GM12878 (cell line): ENCODE measurements around the gene DDX56. TPM values are rescaled to one million over a fixed set of nuclear protein-coding genes. Genes with fewer than 3 reads are reported as not detected.

Experiments used
- ASH2L ChIP-seq: fragments of 300-600, 200-600 bp; sonication (generic); IDR thresholded peaks from 2 replicates; pipeline ENCODE4 v1.6.1; 2017; ENCODE audit warnings: low read depth, mild to moderate bottlenecking, borderline replicate concordance
- ATF7 ChIP-seq: fragments of 450-650 bp; IDR thresholded peaks from 2 replicates; pipeline ENCODE4 v1.6.1; 2016; ENCODE audit warnings: low read depth, mild to moderate bottlenecking
- ESRRA ChIP-seq: IDR thresholded peaks from 2 replicates; pipeline ENCODE4 v1.6.1; 2012; ENCODE audit warnings: mild to moderate bottlenecking, low read length, improper control_type of control experiment
- EZH2 ChIP-seq: IDR thresholded peaks from 2 replicates; pipeline ENCODE4 v1.6.1; 2012; ENCODE audit warnings: low read depth, mild to moderate bottlenecking, control low read depth, inconsistent platforms, low read length, borderline replicate concordance; ENCODE audit not compliant: control insufficient read depth
- GABPA ChIP-seq: IDR thresholded peaks from 2 replicates; pipeline ENCODE4 v1.6.1; 2014; ENCODE audit warnings: antibody characterized with exemption, low read depth, mild to moderate bottlenecking, inconsistent platforms
- HCFC1 ChIP-seq: fragments of 150-350 bp; IDR thresholded peaks from 2 replicates; pipeline ENCODE4 v1.6.1; 2014; ENCODE audit warnings: low read length
- MTA3 ChIP-seq: IDR thresholded peaks from 2 replicates; pipeline ENCODE4 v1.6.1; 2012; ENCODE audit warnings: low read length, inconsistent platforms, borderline replicate concordance
- MYC ChIP-seq: IDR thresholded peaks from 2 replicates; pipeline ENCODE4 v1.6.1; 2011; ENCODE audit warnings: mild to moderate bottlenecking, low read length, moderate library complexity, inconsistent platforms; ENCODE audit not compliant: insufficient read depth, insufficient replicate concordance, insufficient read length, severe bottlenecking
- RUNX3 ChIP-seq: IDR thresholded peaks from 2 replicates; pipeline ENCODE4 v1.6.1; 2012; ENCODE audit warnings: low read length, inconsistent platforms
- SP1 ChIP-seq: IDR thresholded peaks from one replicate; pipeline ENCODE4 v1.6.1; 2011; ENCODE audit warnings: low read depth, low read length
- TCF3 ChIP-seq: IDR thresholded peaks from 2 replicates; pipeline ENCODE4 v1.6.1; 2012; ENCODE audit warnings: low read depth, mild to moderate bottlenecking, low read length, borderline replicate concordance; ENCODE audit not compliant: insufficient read depth
- polyA plus RNA-seq, 11 experiments: library from polyadenylated mRNA; depleted of rRNA in 4 of 11; unstranded in 6 of 11; stranded (reverse) in 5 of 11; fragments of >200 nt; fragmentation: Nextera tagmentation in 4 of 11; fragmentation: Illumina TruSeq in 1 of 11; extraction: Ambion mirVana in 4 of 11; extraction: Trizol in 1 of 11; gene quantifications; 1 replicate in 1 of 11; 2 replicates in 10 of 11; pipeline versions ENCODE4 v1.2.1 to v1.2.3, GENCODE V29; 2011 to 2016; ENCODE audit warnings: inconsistent platforms in 2 of 11, missing spikeins in 2 of 11, low read depth in 1 of 11
- total RNA-seq, 4 experiments: library from RNA; depleted of rRNA in 3 of 4; stranded (reverse); fragments of >200 nt in 3 of 4; fragmentation: Illumina TruSeq in 1 of 4; extraction: Trizol in 1 of 4; gene quantifications; 2 replicates each; pipeline versions ENCODE4 v1.2.1 to v1.2.3, GENCODE V29; 2013 to 2021
- TF ChIP-seq, protein P1 (sequence below): IDR thresholded peaks from 2 replicates; pipeline ENCODE4 v1.6.1; 2011; ENCODE audit warnings: low read depth, mild to moderate bottlenecking, low read length, moderate library complexity, borderline replicate concordance; ENCODE audit errors: extremely low read depth
- TF ChIP-seq, protein P2 (sequence below): fragments of 150-350 bp; IDR thresholded peaks from 2 replicates; pipeline ENCODE4 v1.6.1; 2016; ENCODE audit warnings: low read depth, low read length
- TF ChIP-seq, protein P3 (sequence below): fragments of 150-350 bp; IDR thresholded peaks from 2 replicates; pipeline ENCODE4 v1.6.1; 2014; ENCODE audit warnings: mild to moderate bottlenecking, low read depth, low read length
- TF ChIP-seq, protein P4 (sequence below): IDR thresholded peaks from 2 replicates; pipeline ENCODE4 v1.6.1; 2011; ENCODE audit warnings: low read depth, low read length, improper control_type of control experiment, borderline replicate concordance
- TF ChIP-seq, protein P5 (sequence below): IDR thresholded peaks from 2 replicates; pipeline ENCODE4 v1.6.1; 2012; ENCODE audit warnings: low read depth, low read length, improper control_type of control experiment
- TF ChIP-seq, protein P6 (sequence below): fragments of 450-650 bp; IDR thresholded peaks from 2 replicates; pipeline ENCODE4 v1.6.1; 2017; ENCODE audit warnings: mild to moderate bottlenecking, moderate library complexity

The DDX56 gene
- total and polyA plus RNA-seq, 10 of the 15 experiments (the other 5 are each of a cell fraction or from before 2014, with no cell fraction given), result 19.8 to 136 (median 81.3) TPM

DNA sequence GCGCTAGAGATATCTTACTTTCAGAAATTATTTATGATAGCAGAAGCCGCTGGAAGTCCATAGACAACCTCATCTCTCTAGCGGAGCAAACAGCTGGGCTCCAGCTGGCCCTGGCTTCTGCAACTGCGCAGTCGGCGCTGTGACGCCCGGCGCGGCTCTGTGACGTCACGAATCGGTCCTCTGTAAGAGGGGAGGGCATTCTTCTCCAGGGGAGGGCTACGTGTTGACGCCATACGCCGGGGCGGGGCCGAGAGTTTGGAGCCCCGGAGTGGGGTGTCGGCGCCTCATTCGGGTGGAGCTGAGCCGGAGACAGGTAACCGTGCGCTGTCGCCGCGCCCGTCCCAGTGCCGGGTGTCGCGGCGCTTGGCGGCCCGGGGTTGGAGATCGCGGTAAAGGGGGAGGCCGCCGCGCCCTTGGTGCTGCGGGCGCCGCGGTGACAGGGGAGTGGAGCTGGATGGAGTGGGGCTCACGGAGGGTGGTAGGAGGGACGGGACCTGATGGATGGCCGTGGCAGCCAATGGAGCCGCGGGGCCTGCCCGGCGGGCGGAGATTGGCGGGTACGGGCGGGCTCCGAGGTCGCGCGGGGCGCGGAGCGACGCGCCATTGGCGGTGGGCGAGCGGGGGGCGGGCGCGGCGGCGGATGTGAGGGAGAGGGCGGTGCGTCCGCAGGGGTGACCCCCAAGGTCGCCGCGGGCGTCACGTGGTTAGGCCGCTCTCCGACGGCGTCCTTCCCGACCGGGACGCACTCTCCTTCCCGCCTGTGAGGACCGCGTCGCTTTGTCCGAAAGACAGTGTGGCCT is 32.8 kb upstream of the DDX56 start, which contains the start of gene OGDH (continued):
- TF ChIP-seq, protein P1, sequence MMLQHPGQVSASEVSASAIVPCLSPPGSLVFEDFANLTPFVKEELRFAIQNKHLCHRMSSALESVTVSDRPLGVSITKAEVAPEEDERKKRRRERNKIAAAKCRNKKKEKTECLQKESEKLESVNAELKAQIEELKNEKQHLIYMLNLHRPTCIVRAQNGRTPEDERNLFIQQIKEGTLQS, result peak; percentile 57; the same call in 1 of the 2 replicates
- TF ChIP-seq GABPA (0 out of 2 replicates have a peak, but pooled peaks have one; percentile 37), HCFC1 (peak; percentile 67), RUNX3 (peak; percentile 30), ATF7 (peak; percentile 95), TCF3 (peak; percentile 98), ESRRA (peak; percentile 96), MYC (no peak), ASH2L (0 out of 2 replicates have a peak, but pooled peaks have one; percentile 79), MTA3 (no peak), EZH2 (no peak), SP1 (peak; percentile 97)
- TF ChIP-seq, protein P2, sequence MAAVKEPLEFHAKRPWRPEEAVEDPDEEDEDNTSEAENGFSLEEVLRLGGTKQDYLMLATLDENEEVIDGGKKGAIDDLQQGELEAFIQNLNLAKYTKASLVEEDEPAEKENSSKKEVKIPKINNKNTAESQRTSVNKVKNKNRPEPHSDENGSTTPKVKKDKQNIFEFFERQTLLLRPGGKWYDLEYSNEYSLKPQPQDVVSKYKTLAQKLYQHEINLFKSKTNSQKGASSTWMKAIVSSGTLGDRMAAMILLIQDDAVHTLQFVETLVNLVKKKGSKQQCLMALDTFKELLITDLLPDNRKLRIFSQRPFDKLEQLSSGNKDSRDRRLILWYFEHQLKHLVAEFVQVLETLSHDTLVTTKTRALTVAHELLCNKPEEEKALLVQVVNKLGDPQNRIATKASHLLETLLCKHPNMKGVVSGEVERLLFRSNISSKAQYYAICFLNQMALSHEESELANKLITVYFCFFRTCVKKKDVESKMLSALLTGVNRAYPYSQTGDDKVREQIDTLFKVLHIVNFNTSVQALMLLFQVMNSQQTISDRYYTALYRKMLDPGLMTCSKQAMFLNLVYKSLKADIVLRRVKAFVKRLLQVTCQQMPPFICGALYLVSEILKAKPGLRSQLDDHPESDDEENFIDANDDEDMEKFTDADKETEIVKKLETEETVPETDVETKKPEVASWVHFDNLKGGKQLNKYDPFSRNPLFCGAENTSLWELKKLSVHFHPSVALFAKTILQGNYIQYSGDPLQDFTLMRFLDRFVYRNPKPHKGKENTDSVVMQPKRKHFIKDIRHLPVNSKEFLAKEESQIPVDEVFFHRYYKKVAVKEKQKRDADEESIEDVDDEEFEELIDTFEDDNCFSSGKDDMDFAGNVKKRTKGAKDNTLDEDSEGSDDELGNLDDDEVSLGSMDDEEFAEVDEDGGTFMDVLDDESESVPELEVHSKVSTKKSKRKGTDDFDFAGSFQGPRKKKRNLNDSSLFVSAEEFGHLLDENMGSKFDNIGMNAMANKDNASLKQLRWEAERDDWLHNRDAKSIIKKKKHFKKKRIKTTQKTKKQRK, result peak; percentile 84
- TF ChIP-seq, protein P3, sequence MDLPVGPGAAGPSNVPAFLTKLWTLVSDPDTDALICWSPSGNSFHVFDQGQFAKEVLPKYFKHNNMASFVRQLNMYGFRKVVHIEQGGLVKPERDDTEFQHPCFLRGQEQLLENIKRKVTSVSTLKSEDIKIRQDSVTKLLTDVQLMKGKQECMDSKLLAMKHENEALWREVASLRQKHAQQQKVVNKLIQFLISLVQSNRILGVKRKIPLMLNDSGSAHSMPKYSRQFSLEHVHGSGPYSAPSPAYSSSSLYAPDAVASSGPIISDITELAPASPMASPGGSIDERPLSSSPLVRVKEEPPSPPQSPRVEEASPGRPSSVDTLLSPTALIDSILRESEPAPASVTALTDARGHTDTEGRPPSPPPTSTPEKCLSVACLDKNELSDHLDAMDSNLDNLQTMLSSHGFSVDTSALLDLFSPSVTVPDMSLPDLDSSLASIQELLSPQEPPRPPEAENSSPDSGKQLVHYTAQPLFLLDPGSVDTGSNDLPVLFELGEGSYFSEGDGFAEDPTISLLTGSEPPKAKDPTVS, result no peak
- TF ChIP-seq, protein P4, sequence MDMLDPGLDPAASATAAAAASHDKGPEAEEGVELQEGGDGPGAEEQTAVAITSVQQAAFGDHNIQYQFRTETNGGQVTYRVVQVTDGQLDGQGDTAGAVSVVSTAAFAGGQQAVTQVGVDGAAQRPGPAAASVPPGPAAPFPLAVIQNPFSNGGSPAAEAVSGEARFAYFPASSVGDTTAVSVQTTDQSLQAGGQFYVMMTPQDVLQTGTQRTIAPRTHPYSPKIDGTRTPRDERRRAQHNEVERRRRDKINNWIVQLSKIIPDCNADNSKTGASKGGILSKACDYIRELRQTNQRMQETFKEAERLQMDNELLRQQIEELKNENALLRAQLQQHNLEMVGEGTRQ, result peak; percentile 82
- TF ChIP-seq, protein P5, sequence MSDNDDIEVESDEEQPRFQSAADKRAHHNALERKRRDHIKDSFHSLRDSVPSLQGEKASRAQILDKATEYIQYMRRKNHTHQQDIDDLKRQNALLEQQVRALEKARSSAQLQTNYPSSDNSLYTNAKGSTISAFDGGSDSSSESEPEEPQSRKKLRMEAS, result peak; percentile 81
- TF ChIP-seq, protein P6, sequence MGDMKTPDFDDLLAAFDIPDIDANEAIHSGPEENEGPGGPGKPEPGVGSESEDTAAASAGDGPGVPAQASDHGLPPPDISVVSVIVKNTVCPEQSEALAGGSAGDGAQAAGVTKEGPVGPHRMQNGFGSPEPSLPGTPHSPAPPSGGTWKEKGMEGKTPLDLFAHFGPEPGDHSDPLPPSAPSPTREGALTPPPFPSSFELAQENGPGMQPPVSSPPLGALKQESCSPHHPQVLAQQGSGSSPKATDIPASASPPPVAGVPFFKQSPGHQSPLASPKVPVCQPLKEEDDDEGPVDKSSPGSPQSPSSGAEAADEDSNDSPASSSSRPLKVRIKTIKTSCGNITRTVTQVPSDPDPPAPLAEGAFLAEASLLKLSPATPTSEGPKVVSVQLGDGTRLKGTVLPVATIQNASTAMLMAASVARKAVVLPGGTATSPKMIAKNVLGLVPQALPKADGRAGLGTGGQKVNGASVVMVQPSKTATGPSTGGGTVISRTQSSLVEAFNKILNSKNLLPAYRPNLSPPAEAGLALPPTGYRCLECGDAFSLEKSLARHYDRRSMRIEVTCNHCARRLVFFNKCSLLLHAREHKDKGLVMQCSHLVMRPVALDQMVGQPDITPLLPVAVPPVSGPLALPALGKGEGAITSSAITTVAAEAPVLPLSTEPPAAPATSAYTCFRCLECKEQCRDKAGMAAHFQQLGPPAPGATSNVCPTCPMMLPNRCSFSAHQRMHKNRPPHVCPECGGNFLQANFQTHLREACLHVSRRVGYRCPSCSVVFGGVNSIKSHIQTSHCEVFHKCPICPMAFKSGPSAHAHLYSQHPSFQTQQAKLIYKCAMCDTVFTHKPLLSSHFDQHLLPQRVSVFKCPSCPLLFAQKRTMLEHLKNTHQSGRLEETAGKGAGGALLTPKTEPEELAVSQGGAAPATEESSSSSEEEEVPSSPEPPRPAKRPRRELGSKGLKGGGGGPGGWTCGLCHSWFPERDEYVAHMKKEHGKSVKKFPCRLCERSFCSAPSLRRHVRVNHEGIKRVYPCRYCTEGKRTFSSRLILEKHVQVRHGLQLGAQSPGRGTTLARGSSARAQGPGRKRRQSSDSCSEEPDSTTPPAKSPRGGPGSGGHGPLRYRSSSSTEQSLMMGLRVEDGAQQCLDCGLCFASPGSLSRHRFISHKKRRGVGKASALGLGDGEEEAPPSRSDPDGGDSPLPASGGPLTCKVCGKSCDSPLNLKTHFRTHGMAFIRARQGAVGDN, result peak; percentile 45; the same call in 1 of the 2 replicates
